Mesendoderm (in vitro differentiated cells): ENCODE results near the gene CALN1.

Source experiments
- DNase-seq: peaks from one replicate; pipeline ENCODE4 v3.0.0; 2013
- H2AK5ac ChIP-seq: 2 replicates; pipeline ENCODE4 v1.6.1; 2013; ENCODE audit warnings: low read length, inconsistent platforms
- H2BK120ac ChIP-seq: 2 replicates; pipeline ENCODE4 v1.6.1; 2013; ENCODE audit warnings: low read depth, mild to moderate bottlenecking, low read length, moderate library complexity, mixed read lengths
- H2BK15ac ChIP-seq: replicated peaks from 2 replicates; pipeline ENCODE4 v1.6.1; 2013; ENCODE audit warnings: low read depth, mild to moderate bottlenecking, moderate library complexity
- H2BK5ac ChIP-seq: 2 replicates; pipeline ENCODE4 v1.6.1; 2013; ENCODE audit warnings: low read length, inconsistent platforms
- H3K18ac ChIP-seq: 2 replicates; pipeline ENCODE4 v1.6.1; 2013; ENCODE audit warnings: mild to moderate bottlenecking, low read length, mixed read lengths
- H3K23ac ChIP-seq: one replicate; pipeline ENCODE4 v1.6.1; 2013; ENCODE audit warnings: low read length
- H3K27ac ChIP-seq: 2 replicates; pipeline ENCODE4 v1.5.1; 2013; ENCODE audit warnings: low read depth, mild to moderate bottlenecking, inconsistent platforms, low read length, moderate library complexity
- H3K27me3 ChIP-seq: 2 replicates; pipeline ENCODE4 v1.6.1; 2013; ENCODE audit warnings: low read length, control low read depth, mild to moderate bottlenecking, inconsistent platforms; ENCODE audit not compliant: insufficient read depth, poor library complexity
- H3K36me3 ChIP-seq: 2 replicates; pipeline ENCODE4 v1.6.1; 2013; ENCODE audit warnings: low read length, inconsistent platforms; ENCODE audit not compliant: control insufficient read depth, insufficient read depth
- H3K4ac ChIP-seq: one replicate; pipeline ENCODE4 v1.6.1; 2013; ENCODE audit warnings: low read depth, mild to moderate bottlenecking, low read length, moderate library complexity
- H3K4me1 ChIP-seq: 2 replicates; pipeline ENCODE4 v1.6.1; 2013; ENCODE audit warnings: low read depth, low read length, inconsistent platforms; ENCODE audit not compliant: control insufficient read depth
- H3K4me2 ChIP-seq: 2 replicates; pipeline ENCODE4 v1.6.1; 2013; ENCODE audit warnings: low read length
- H3K4me3 ChIP-seq: 2 replicates; pipeline ENCODE4 v1.5.1; 2013; ENCODE audit warnings: mild to moderate bottlenecking, low read length
- H3K56ac ChIP-seq: one replicate; pipeline ENCODE4 v1.6.1; 2013; ENCODE audit warnings: low read length
- H3K79me1 ChIP-seq: 2 replicates; pipeline ENCODE4 v1.6.1; 2013; ENCODE audit warnings: low read length, inconsistent platforms
- H3K79me2 ChIP-seq: 2 replicates; pipeline ENCODE4 v1.6.1; 2013; ENCODE audit warnings: mild to moderate bottlenecking, low read length; ENCODE audit not compliant: control insufficient read depth, insufficient read depth
- H3K9ac ChIP-seq: 2 replicates; pipeline ENCODE4 v1.6.1; 2013; ENCODE audit warnings: low read length, inconsistent platforms
- H4K5ac ChIP-seq: one replicate; pipeline ENCODE4 v1.6.1; 2013; ENCODE audit warnings: low read length
- H4K8ac ChIP-seq: one replicate; pipeline ENCODE4 v1.6.1; 2013; ENCODE audit warnings: low read depth, mild to moderate bottlenecking, control low read depth, low read length, moderate library complexity
- WGBS: extraction: QIAGEN DNeasy Blood & Tissue Kit; methylation state at CpG from one replicate; pipeline ENCODE4 v1.1.7; 2013; ENCODE audit warnings: low lambda C conversion rate, missing lambda C conversion rate; ENCODE audit not compliant: insufficient coverage; ENCODE audit errors: extremely low coverage; 5-methylcytosine and 5-hydroxymethylcytosine counted together

Gene CALN1

GRCh38 chr7:72152161-72153131, 259.7 kb downstream of the CALN1 start:
- Histone ChIP-seq H3K9ac (no peak overlapping the region), H3K4me2 (no peak overlapping the region), H3K18ac (no peak overlapping the region), H3K79me2 (no peaks in the 10 kb centered on the region), H3K4ac (no peak overlapping the region), H3K79me1 (no peaks in the 10 kb centered on the region), H3K4me1 (no peaks in the 10 kb centered on the region), H3K36me3 (no peaks in the 10 kb centered on the region), H4K5ac (no peak overlapping the region), H4K8ac (no peak overlapping the region), H2BK5ac (no peak overlapping the region), H3K27me3 (no peaks in the 10 kb centered on the region), H2BK15ac (no peak overlapping the region), H3K23ac (no peak overlapping the region), H3K27ac (no peak overlapping the region), H3K4me3 (no peak overlapping the region), H3K56ac (no peak overlapping the region), H2BK120ac (no peak overlapping the region), H2AK5ac (no peak overlapping the region)
- no CpG with 5 or more reads among the region's 7 CpGs for WGBS
- DNase-seq, result peak; percentile 38

- Histone ChIP-seq H2BK120ac (no peak overlapping the region), H4K8ac (no peak overlapping the region), H3K23ac (no peak overlapping the region), H3K79me1 (no peaks in the 10 kb centered on the region), H3K18ac (no peak overlapping the region), H3K79me2 (no peaks in the 10 kb centered on the region), H2BK15ac (no peak overlapping the region), H3K27me3 (no peaks in the 10 kb centered on the region), H4K5ac (no peak overlapping the region), H3K36me3 (no peaks in the 10 kb centered on the region), H2BK5ac (no peak overlapping the region), H3K9ac (no peak overlapping the region), H3K4me1 (no peaks in the 10 kb centered on the region), H3K27ac (no peak overlapping the region), H3K56ac (no peak overlapping the region), H2AK5ac (no peak overlapping the region), H3K4me2 (no peak overlapping the region), H3K4ac (no peak overlapping the region), H3K4me3 (no peak overlapping the region)
- WGBS, result no CpG with 5 or more reads among the region's 2 CpGs
- no peak for DNase-seq
Measured at GRCh38 chr7:72140566-72140965, 271.6 kb downstream of the CALN1 start.

GRCh38 chr7:72127136-72127535, 285.0 kb downstream of the CALN1 start:
- no CpG with 5 or more reads among the region's 1 CpG for WGBS

GRCh38 chr7:72123913-72124312, 288.2 kb downstream of the CALN1 start:
- no CpG with 5 or more reads among the region's 5 CpGs for WGBS
- Histone ChIP-seq H2AK5ac (no peak overlapping the region), H2BK120ac (no peak overlapping the region), H3K9ac (no peak overlapping the region), H3K27ac (no peak overlapping the region), H3K4me1 (no peaks in the 10 kb centered on the region), H3K23ac (no peak overlapping the region), H2BK15ac (no peak overlapping the region), H4K8ac (no peak overlapping the region), H3K36me3 (no peaks in the 10 kb centered on the region), H3K56ac (no peak overlapping the region), H3K79me2 (no peaks in the 10 kb centered on the region), H3K79me1 (no peaks in the 10 kb centered on the region), H3K4me2 (no peak overlapping the region), H2BK5ac (no peak overlapping the region), H3K4me3 (no peak overlapping the region), H3K27me3 (no peaks in the 10 kb centered on the region), H3K18ac (no peak overlapping the region), H3K4ac (no peak overlapping the region), H4K5ac (no peak overlapping the region)
- DNase-seq, result no peak

More at GRCh38 chr7:72127136-72127535, 285.0 kb downstream of the CALN1 start:
- H3K56ac ChIP-seq, result no peak overlapping the region
- no peak overlapping the region for H2AK5ac ChIP-seq
- no peak overlapping the region for H4K8ac ChIP-seq
- no peak overlapping the region for H3K18ac ChIP-seq
- H3K4me3 ChIP-seq, result no peak overlapping the region
- no peak overlapping the region for H2BK5ac ChIP-seq
- H2BK15ac ChIP-seq, result no peak overlapping the region
- no peaks in the 10 kb centered on the region for H3K79me1 ChIP-seq
- H4K5ac ChIP-seq, result no peak overlapping the region
- H3K4me2 ChIP-seq, result no peak overlapping the region
- H3K4me1 ChIP-seq, result no peaks in the 10 kb centered on the region
- no peak for DNase-seq
- no peak overlapping the region for H2BK120ac ChIP-seq
- no peak overlapping the region for H3K4ac ChIP-seq
- no peak overlapping the region for H3K27ac ChIP-seq
- H3K9ac ChIP-seq, result no peak overlapping the region
- no peaks in the 10 kb centered on the region for H3K79me2 ChIP-seq
- H3K23ac ChIP-seq, result no peak overlapping the region
- no peaks in the 10 kb centered on the region for H3K27me3 ChIP-seq
- no peaks in the 10 kb centered on the region for H3K36me3 ChIP-seq

- Histone ChIP-seq H2BK120ac (no peak overlapping the region), H3K4me3 (no peak overlapping the region), H4K5ac (no peak overlapping the region), H3K4me2 (no peak overlapping the region), H2BK5ac (no peak overlapping the region), H3K27me3 (no peaks in the 10 kb centered on the region), H4K8ac (no peak overlapping the region), H3K23ac (no peak overlapping the region), H2AK5ac (no peak overlapping the region), H3K4me1 (no peaks in the 10 kb centered on the region), H2BK15ac (no peak overlapping the region), H3K9ac (no peak overlapping the region), H3K27ac (no peak overlapping the region), H3K79me1 (no peaks in the 10 kb centered on the region), H3K79me2 (no peaks in the 10 kb centered on the region), H3K36me3 (no peaks in the 10 kb centered on the region), H3K18ac (no peak overlapping the region), H3K56ac (no peak overlapping the region), H3K4ac (no peak overlapping the region)
- whole genome bisulfite sequencing, result no CpG with 5 or more reads among the region's 3 CpGs
- DNase-seq, result no peak
Measured at GRCh38 chr7:72118366-72118765, 293.8 kb downstream of the CALN1 start.
